Measurements from ENCODE around the gene DPP10.

The DPP10 gene

DNA sequence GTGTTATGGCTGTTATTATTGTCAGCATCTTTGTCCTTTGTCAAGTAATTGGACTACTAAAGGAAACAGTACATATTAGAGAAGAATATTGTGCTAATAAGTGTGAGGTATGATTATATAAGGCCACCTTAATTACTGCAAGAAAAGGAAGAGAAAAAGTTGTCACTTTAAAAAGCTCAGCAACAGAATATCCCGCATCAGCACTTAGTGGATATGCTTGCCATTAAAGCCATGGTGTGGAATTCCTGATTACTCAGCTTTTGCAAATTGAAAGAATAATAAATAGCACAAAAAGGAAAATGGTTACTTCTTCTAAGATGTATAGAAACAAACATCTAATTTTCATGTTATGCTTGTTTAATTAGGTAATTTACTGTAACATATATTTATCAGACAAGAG, 347.5 kb downstream of the DPP10 start:
- DNase-seq (ENCODE audit: low read depth in 4 of 4, low spot score in 1 of 4) = no peak

DNA sequence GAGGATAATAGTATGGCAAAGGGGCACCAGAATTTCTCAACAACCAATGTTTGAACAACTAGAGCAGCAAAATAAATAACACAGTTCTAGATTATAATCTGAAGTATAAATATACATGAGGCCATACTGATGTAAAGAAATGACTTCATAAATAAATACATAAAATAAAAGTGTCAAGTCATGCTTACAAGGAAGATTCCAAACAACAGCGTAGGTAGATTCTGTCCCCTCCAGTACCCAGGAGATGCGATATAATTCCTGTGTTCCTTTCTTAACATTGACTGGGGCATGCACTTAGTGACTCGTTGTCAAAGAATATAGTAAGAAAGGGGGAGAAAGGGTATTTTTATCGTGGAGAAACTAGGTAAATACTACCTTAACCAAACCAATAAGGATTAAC, 355.1 kb downstream of the DPP10 start:
- DNase-seq (ENCODE audit: low read depth in 4 of 4, low spot score in 1 of 4) = no peak

DNA sequence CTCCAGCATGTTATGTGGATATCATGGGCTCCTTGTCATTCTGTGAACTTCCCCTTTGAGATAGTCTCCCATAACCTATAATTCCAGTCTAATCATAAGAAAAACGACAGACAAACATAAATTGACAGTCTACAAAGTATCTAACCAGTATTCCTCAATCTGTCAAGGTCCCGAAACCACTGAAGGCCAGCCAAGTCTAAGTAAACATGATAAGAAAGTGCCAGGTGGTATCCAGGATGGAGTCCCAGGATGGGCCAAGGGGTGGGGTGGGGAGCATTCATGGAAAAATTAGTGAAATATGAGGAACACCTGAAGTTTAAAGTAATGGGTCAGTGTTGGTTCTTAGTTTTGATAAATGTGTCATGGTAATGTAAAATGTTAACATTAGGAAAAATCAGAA, 355.5 kb downstream of the DPP10 start:
- DNase-seq (ENCODE audit: low read depth in 4 of 4, low spot score in 1 of 4) = no peak

DNA sequence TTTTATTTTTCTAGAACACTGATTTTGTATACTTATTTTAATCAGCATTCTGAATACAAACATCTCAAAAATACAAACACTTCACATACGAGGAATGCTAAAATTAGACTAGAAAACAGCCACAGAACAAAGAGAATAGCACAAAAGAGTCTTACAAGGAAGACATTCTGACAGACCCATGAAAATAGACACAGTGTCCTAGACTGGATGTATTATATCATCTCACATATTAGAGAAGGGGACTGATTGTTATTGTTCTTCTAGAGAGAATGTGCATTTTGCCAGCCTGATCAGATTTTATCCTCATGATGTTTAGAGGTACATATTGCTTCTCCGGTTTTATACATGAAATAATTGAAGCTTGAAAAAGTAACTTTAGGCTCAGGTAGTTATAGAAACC, 357.9 kb downstream of the DPP10 start:
- DNase-seq (ENCODE audit: low read depth in 4 of 4, low spot score in 1 of 4) = no peak

DNA sequence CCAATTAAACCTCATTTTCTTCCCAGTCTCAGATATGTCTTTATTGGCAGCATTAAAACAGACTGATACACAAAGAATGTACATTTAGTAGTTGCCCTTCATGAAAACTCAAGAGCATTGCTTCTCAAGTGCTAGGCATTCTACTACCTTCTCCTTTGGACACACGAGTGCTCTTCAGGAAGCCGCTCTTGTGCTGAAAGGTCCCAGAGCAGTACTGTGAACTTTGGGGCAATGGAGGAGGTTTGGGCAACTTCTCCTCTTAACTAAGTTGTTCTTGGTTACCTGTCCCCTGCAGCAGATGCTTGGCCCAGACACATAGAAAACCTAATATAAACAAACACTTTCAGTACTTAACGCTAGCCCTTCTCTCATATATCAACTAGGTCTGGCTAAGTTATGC, 362.8 kb downstream of the DPP10 start:
- no peak for DNase-seq (ENCODE audit: low read depth in 4 of 4, low spot score in 1 of 4)

DNA sequence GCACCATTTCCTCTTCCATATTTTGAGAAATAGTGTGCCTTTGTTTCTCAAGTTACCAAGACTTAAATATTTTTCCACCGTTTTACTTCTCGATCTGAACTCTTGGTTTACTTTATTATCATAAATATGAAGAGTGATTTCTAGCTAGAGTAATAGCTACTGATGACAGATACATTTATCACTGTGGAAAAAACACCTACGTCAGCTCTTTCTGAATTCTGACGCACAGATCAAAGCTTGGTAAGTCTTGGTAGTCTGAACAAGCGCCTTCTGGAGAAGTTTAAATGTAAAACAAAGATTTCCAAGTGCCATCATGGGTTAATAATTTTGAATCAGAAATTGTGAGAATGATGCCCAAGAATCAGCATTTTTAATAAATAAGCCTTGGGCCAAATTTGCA, 367.7 kb downstream of the DPP10 start:
- DNase-seq (ENCODE audit: low read depth in 4 of 4, low spot score in 1 of 4) = no peak

DNA sequence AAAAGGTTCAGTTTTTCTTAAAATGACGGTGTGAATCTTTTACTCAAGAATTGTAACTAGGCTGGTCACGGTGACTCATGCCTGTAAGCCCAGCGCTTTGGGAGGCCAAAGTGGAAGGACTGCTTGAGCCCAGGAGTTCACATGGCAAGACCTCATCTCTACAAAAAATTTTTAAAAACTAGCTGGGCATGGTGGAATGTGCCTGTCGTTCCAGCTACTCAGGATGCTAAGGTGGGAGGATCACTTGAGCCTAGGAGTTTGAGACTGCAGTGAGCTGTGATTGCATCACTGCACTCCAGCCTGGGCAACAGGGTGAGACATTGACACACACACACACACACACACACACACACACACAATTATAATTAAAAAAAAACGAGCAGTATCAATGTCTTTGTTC, 369.8 kb downstream of the DPP10 start:
- no peak for DNase-seq (ENCODE audit: low read depth in 4 of 4, low spot score in 1 of 4)

DNA sequence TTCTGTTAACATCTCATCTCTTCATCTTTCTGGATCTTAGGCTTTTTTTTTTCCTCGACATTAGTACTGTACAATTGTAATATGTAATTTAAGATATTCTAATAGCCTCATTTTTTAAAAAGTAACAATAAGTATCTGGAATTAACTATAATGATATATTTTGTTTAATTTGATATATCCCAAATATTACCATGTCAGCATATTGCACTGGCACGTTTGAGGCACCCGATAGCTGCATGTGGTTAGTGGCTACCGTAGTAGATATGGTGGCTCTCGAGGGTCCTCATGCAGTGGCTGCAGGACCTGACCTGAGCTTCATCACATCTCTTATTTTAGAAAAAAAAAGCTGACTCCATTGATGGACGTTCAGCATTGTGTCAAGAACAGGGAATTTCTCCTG, 371.9 kb downstream of the DPP10 start:
- no peak for DNase-seq (ENCODE audit: low read depth in 4 of 4, low spot score in 1 of 4)

DNA sequence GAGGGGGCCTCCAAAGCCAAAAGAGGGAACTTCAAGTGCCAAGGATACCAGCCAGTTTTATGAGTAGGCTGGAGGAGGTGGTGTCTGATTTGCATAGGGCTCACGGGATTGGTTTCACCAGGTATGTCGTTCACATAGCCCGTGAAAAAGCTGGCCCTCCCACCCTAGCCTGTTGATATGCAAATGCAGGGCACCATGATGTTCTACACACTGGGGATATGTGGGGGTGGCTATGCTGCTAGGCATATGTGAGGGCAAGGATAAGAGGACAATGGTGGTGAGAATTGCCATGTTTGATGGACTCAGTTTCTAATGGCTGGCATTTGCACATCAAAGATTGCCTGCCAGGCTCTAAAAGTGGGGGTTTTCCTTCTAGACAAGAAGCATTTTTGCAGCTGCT, 378.6 kb downstream of the DPP10 start:
- no peak for DNase-seq (ENCODE audit: low read depth in 4 of 4, low spot score in 1 of 4)

DNA sequence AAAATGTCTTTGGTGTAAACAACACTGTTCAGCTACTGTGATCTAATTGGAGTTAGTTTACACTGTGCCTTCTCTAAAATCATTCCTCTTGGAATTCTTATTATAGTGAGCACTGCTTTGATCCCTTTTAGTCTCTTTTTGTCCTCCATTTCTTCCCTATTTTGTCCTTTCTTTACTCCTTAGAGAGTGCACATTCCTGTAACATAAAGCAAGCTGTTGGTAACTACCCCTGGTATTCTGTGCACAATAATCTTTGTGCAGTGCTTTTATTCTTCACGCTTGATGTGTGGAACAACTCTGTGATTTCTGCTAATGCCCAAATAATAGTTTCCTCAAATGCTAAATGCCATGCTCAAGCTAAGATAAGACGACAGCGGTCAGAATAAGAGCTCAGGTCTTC, 401.5 kb downstream of the DPP10 start:
- DNase-seq (ENCODE audit: low read depth in 4 of 4, low spot score in 1 of 4) = no peak

DNA sequence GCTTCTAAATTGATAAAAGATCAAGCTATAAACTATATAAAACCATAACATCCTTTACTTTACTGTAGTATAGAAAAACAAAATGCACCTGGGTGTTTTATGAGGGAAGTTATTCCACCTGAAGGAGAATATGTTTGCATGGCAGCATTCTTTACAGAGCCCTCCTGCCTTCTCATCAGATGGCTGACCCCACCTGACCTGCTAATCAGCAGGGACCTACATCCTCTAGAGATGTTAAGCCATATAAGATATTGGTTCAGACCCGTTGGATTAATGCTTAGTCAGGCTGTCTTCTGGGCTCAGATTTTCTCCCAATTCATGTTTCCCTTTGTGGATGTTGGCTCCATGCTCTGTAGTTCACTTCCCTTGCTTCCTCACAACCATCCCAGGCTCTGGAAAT, 414.8 kb downstream of the DPP10 start:
- no peak for DNase-seq (ENCODE audit: low read depth in 4 of 4, low spot score in 1 of 4)

DNA sequence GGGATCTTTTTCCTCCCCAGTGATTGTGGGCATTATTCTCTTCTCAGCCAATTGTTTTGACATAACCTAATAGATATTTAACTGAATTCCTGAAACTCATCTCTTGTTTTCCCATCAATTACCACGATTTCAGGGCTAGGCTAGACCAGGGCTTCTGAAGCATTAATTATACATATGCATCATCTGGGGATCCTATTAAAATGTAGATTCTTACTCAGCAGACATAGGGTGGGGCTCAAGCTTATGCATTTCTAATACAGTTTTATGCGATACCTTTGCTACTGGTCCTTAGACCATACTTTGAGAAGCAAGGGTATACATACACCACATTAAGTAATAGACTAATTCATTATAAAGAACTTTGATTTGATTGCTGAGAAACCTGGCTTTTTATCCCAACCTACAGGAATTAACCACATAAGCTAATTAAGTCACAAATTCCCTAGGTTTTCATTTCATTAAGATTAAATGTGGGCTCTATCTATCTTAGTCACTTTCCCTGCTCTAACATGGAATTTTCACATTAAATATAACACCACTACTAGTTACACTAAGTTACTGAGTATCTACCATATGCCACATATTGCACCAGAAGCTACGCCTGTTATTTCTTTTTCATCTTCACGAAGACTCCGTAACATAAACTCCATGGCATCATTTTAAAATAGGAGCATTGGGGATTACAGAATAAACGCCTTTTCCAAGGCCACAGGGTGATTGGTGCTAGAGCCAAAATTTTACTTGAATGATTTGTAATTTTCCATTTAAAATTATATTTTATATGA, 417.5 kb downstream of the DPP10 start:
- DNase-seq (ENCODE audit: low read depth in 4 of 4, low spot score in 1 of 4) = no peak

DNA sequence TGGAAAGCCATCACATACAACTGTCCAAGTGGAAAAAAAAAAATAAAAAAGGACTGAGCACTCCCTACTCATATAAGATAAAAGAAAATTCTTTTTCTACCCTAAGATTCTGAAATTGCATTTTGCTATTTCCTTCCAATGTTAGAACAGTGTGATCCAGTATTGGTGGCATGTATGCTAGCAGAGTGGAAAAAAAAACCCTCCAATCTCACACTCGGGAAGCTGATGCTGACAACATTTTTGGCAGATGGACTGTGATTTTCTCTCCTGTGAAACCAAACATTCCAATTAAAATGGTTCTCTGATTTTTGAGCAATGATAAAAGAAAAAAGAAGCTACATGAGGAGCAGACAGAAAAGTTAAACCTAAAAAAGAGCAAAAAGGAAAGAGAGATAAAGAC, 419.8 kb downstream of the DPP10 start:
- no peak for DNase-seq (ENCODE audit: low read depth in 4 of 4, low spot score in 1 of 4)

DNA sequence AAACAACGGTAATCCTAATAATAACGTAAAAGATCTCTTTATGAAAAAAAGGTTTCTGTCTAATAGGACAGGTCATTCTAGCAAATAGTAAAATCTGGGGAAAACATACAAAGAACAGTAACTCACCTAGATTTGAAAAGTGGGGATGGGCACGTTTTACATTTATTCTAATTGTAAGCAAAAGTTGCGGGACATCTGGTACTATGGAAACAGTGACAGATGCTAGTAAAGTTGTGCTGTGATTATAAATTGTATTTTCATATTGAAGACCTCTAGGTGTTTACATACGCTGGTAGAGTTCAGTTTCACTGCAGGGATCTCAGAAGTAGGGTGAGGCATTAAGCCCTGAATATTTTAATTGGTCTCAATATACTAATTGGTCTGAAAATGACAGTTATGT, 422.5 kb downstream of the DPP10 start:
- DNase-seq (ENCODE audit: low read depth in 4 of 4, low spot score in 1 of 4) = no peak

DNA sequence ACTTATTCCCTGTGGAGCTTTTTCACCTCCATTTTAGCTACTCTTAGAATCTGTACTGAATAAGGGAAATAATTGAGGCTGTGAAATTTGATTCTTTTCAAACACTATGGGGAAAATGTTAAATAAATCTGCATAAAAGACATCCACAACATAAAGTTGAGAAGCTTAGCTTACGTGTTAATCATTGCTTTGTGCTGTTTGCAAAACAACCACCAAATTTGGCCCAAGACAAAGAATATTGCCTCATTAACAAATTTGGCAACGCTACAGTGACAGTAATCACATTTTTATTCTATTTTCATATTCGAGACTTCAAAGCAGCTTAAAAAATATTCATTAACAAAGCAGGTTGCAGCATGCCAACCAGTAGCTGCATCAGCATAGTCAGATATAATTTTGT, 437.6 kb downstream of the DPP10 start:
- DNase-seq (ENCODE audit: low read depth in 4 of 4, low spot score in 1 of 4) = no peak

DNA sequence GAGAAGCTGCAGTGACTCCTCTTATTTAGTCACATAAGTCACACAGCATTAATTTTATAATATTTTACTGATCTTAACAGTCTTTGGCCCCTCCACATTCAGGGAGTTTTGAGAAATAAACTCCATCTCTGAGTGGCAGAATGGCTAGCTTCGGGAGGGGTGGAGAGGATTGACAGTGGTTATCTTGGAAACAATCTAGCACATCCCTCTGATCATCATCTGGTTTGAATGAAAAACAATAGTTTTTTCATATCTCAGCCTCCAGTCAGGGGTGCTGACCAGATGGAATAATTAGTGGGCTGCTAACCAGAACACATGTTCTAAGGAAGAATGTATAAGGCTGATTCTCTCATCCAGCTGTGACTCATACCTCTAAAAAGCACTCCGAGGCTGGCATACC, 477.5 kb downstream of the DPP10 start:
- DNase-seq (ENCODE audit: low read depth in 4 of 4, low spot score in 1 of 4) = no peak

DNA sequence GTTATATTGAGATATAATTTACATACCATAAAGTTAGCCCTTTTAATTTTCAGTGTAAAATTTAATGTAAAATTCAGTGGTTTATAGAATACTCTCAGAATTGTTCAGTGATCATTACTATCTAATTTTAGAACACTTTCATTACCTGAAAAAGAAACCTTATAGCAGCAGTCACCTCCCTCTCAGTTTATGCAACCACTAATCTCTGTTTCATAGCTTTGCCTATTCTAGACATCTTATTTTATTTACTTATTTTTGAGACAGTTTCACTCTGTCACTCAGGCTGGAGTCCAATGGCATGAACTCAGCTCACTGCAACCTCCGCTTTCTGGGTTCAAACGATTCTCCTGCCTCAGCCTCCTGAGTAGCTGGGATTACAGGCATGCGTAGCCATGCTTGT, 479.6 kb downstream of the DPP10 start:
- no peak for DNase-seq (ENCODE audit: low read depth in 4 of 4, low spot score in 1 of 4)

DNA sequence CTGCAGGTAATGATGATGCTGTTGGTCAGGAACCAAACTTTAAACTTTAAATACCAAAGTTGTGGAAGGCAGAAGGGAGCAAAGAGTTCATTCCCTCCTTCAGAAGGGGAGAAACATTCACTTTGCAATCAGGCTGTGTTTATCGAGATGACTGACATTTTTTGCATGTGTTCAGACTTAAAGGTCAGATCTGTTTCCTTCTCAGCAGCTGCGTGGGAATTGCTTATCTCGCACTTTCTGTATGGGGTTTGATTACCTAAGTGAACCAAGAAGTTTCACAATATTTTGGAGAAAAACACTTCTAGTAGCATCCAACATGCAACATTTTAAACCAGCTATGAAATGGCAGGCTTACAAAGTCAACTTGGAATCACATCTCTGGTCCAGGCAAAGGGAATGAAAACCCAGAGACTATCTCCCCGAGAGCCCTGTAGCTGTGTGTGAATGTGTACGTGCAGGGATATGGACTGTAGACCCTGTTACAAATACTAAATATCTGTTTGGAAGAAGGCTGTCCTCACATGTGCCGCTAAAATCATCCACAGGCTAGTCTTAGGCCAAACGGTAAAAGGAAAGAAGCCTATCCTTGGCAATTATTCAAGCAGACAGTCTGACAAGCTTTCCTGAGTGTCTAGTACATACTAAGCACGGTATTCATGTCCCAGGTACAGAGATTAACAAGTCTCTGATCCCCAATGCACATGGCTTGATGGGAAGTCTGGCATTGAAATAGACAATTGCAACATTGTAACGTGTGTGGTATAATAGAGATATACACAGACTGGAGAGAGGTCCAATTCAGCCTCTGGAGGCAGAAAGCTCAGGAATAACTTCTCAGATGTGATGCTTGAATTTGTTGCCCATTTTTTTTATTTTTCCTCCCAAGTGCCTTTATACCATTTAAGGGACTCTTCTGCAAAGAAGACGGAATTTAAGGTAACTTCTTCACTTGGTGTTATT, 483.1 kb downstream of the DPP10 start:
- DNase-seq (ENCODE audit: low read depth in 4 of 4, low spot score in 1 of 4) = no peak

DNA sequence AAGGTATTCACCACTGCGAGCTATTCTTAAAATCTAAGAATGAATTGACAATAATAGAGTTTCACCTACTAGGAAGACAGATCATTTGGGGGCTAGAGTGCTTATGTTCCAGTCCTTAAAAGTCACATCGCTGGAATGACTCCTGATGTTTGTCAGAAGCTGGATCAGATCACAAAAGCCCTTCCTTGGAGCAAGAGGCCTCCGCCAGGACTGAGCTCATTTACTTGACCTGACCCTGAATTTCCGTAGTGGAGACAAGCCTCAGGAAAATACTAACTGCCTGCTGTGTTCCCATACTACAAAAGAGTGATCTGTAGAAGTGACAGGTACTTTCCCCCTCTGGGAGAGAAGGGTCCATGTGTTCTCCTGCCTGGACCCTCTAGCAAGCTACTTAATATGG, 483.9 kb downstream of the DPP10 start:
- no peak for DNase-seq (ENCODE audit: low read depth in 4 of 4, low spot score in 1 of 4)

DNA sequence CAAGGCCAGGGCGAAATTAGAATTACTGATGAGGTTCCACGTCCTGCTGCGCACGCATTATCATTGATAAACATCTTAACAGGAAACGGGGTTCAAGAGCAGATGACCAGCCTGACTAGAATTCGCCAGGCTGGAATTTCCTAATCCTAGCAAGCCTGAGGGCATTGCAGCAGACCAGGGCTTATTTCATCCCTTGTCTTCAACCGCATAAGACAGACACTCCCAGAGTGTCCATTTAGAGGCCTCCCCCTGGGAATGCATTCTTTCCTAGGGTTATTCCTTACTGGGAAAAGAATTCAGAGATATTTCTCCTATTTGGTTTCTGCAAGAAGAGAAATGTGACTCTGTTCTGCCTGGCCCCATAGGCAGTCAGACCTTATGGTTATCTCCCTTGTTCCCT, 486.8 kb downstream of the DPP10 start:
- DNase-seq (ENCODE audit: low read depth in 4 of 4, low spot score in 1 of 4) = no peak

DNA sequence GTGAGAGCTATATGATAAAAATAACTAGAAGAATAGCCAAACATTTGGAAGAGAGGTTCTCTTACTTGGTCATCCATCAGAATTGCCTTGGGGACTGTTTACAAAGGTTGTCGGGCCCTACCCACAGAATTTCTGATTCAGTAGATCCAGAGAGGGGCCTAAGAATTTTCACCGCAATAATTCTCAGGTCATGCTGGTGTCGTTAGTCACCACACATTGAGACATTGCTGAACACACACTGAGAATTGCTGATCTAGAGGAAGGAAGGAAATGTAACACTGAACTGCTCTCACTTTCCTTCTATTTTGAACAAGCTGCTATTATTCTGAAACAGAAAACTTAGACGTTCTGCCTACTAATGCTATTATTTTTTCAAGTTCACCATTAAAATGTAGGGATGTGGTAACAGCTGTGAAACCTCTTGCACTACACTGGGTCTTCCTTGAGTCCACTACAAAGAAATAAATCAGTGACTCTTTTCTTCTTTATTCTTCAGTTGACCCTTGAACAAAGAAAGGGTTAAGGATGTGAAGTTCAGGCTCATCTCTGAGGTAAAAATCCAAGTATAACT, 491.3 kb downstream of the DPP10 start:
- no peak for DNase-seq (ENCODE audit: low read depth in 4 of 4, low spot score in 1 of 4)

DNA sequence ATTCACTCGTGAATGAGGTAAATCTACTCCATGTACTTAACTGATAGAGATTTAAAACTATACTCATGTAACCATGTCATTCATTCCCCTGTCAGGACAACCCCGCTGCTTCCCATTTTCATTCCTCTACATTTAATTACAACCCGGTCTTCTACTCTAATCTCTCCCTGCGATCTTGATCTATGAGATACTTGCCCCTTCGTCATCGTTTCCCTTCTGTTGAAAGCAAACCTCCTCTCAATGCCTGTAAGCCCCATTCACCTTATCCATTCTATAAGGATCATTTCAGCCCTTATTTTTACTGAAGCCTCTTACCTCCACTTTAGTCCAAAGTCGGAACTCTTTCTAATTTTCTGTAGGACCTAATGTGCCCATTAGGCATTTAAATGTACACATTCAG, 492.6 kb downstream of the DPP10 start:
- DNase-seq (ENCODE audit: low read depth in 4 of 4, low spot score in 1 of 4) = no peak

Measured in stimulated activated CD4-positive, alpha-beta T cell treated with anti-CD3 and anti-CD28 coated beads, Interleukin-1b, Interleukin-23, amount 100 ng/mL, for 24 hours (primary cell).